Measurements from ENCODE around the gene DRAXIN.

DRAXIN gene

DNA sequence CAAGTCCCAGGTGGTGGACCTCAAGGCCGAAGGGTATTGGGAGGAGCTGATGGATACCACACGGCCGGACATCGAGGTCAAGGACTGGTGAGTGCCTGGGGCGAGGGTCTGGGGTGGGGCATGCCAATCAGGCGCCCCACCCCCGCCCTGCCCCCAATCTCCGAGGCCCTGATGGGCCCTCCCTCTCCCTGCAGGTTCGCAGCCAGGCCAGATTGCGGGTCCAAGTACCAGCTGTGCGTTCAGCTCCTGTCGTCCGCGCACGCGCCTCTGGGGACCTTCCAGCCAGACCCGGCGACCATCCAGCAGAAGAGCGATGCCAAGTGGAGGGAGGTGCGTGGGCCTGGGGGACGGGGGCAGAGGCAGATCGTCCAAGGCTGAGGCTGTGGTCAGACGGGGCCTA lies 33.0 kb upstream of the DRAXIN start:
- no peak for DNase-seq

GRCh38 chr1:11659748-11660147 lies 31.8 kb upstream of the DRAXIN start:
- DNase-seq: no peak

- DNase-seq: no peak
Measured at GRCh38 chr1:11661103-11661502, 30.4 kb upstream of the DRAXIN start.

GRCh38 chr1:11664336-11665065 lies 27.0 kb upstream of the DRAXIN start:
- no peak for DNase-seq

DNA sequence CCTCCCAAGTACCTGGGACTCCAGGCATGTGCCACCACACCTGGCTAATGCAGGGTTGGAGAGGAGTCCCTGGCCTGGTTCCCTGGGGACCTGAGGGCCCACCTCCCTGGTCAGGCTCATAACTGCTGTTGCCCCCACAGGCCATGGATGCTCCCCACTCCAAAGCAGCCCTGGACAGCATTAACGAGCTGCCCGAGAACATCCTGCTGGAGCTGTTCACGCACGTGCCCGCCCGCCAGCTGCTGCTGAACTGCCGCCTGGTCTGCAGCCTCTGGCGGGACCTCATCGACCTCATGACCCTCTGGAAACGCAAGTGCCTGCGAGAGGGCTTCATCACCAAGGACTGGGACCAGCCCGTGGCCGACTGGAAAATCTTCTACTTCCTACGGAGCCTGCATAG lies 23.0 kb upstream of the DRAXIN start:
- DNase-seq: no peak

- DNase-seq: no peak
Measured at GRCh38 chr1:11670747-11671146, 20.8 kb upstream of the DRAXIN start.

DNA sequence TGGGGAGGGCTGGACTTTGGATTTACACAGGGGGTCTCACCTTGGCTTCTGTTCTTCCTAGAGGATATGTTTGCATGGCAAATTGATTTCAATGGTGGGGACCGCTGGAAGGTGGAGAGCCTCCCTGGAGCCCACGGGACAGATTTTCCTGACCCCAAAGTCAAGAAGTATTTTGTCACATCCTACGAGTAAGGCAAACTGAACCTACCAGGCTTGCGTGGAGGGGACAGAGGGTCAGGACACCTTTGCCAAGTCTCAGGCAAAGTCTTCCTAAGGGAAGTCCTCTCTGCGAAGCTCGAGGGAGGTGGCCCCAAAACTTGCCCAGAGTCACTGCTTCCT lies 20.3 kb upstream of the DRAXIN start:
- DNase-seq: no peak

DNA sequence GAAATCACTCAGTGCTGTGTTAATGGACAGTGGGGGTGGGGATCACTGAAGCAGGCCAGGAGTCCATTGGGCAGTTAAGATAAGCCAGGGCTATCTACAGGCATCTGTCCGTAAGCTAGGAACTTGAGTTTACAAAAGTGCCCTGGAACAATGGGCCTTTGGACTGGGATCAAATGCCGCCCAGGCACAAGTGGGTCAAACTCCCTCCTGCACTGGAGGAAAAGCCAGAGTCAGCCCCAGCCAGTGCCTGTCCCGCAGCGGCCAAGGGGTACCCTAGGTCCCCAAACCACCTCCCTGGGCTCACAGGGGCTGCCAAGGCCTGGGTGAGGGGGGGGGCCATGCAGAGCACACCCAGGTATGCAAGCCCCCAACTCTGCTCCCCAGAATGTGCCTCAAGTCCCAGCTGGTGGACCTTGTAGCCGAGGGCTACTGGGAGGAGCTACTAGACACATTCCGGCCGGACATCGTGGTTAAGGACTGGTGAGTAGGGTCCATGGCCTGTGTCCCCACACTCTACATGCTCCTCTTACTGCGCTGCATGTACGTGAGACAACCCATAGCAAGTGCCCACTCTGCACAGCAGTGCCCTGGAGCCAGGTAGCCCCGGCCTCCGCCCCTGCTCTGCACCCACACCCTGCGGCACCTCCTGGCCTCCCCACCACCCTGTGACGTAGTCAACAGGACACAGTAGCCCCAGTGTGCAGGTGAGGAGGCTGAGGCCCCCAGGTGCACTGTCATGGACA lies 19.8 kb upstream of the DRAXIN start:
- no peak for DNase-seq

GRCh38 chr1:11673089-11673769 lies 18.3 kb upstream of the DRAXIN start:
- DNase-seq: no peak

GRCh38 chr1:11674488-11674887 lies 17.0 kb upstream of the DRAXIN start:
- DNase-seq: no peak

DNA sequence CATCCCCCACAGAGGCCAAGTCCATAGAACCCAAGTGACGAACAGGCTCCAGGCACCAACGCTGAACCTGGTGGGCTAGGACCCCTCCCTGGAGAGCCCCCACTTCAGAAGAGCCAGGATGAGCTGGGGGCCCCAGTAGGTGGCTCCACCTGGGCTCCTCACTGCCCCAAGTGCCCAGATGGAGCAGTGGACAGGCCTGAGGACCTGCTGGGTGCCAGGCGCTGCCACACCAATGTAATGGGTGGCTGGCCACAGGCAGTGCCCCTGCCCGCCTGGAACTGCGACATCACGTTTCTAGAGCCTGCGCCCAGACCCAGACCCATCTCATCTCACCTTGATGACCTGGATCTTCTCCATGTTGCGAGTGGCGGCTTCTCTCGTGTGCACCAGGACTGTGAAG lies 16.2 kb upstream of the DRAXIN start:
- no peak for DNase-seq

- no peak for DNase-seq
Measured at GRCh38 chr1:11676386-11677103, 15.0 kb upstream of the DRAXIN start.

DNA sequence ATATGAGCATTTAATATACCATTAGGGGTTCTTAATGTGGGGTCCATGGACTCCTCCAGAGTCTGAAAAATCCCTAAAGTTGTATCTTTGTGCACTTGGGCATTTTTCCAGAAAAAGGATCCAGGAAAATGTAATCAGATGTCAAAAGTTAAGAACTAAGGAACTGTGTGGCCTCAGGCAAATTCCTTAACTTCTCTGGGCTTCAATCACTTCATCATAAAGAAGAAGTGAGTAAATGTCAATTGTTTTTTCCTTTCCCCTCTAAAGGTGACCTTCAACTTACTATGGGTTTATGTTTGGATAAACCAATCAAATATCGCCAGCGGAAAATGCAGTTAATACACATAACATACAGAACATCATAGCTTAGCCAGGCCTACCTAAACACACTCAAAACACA lies 13.1 kb upstream of the DRAXIN start:
- DNase-seq: no peak

DNA sequence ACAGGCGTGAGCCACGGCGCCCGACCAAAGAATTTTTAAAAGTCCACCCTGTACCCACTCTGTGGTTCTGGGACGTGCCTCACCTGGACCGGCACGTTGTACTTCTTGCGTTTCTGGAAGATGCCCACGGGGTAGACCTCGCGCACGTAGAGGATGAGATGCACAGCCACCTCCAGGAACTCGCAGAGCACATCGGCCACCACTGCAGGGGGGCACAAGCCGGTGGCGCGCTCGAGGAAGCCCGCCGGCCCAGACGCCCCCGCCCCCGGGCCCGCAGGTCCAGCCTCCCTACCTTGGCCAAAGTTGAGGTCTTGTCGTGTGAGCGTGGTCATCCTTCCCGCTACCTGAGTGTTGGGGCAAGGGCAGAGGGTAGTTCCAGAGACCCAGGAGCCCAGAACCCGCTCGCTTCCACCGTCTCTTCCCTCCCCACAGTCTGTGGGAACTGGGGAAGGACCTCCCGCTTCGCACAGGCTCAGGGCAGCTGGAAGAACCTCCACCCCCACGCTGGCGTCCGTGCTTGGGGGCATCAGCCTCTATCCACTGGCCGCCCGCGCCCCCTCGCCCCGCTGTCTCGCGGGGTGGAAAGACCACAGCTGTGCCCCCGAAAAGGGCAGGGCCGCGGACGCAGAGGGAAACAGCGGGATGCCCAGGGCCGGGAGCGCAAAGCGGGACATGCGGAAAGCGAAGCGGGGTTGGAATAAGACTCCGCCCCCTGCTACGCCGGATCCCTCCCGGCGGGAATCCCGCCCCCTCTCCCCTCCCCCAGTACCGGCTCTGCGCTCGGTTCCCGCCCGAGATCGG lies 11.0 kb upstream of the DRAXIN start:
- peak; percentile 59 for DNase-seq

DNA sequence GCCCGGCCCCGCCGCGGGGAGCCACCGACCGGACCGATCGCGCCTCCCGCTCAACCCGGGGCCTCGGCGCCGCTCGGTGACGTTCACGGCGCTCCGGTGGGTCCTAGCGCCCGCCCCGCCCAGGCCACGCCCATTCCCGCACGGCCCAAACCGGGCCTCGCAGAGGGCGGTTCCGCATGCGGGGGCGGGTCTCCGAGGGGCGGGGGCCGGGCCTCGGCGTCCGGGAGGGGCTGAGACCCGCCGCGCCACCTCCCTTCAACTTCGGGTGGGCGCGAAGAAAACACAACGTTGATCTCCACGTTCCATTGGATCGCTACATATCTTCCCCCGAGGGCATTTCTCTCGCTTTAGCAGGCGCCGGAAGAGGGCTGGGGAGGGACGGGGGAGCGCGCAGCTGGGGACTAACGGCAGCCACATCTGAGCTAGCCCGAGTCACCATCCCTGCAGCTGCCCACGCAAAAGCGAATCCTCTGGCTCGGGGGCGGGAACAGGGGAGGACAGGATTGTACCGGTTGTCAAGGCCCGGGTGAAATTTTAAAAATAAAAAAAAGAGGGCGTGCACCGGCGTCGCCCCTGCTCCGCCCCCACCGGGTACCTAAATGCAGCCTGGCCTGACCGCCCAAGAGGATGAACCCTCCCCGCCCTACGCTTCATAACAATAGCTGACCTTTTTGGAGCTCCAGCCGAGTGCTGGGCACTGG lies 10.3 kb upstream of the DRAXIN start, which contains the start of gene MAD2L2:
TSS of gene MAD2L2 (minus strand) at position 78 of the 701 bp plus-strand sequence. CDS start 547 bp downstream, outside the sequence.
- DNase-seq: peak; percentile 93

DNA sequence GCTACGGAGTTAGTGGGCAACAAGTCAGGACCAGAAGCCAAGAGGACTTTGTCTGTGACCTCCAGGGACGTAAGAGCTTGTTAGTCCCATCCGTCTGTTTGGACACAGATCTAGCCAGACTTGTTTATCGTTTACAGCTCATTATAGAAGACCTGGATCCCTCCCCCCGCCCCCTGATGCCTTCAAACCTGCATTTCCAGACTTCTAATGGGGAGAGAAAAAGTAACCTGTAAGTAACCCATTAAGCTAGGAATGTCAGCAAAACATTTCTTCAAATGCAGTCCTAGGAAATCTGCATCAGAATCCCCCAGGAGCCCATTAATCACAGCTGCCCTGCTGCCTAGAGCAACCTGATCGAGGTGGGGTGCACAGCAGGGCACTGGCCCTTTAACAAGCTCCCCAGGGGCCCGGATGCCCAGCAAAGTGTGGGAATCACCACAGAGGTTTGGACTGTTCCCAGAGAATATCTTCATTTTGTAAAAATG lies 9.2 kb upstream of the DRAXIN start:
- no peak for DNase-seq

GRCh38 chr1:11682799-11683198 lies 8.7 kb upstream of the DRAXIN start:
- no peak for DNase-seq

DNA sequence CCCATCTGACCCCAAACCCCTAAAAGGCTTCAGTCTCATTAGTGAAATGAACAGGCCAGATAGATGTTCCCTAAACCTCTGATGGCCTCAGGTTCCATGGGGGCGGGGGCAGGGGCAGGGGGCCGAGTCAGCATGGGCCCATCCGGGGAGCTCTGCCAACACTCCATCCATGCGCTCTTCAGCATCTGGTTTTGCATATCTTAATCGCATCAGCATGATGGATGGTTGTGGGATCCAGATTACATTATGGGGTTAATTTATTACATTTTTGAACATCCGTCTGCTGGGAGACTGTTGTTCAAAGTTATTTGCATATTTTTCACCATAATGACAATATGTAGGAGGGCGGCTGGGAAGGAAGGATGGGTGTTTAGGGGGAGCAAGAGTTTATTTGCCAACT lies 7.4 kb upstream of the DRAXIN start:
- no peak for DNase-seq

DNA sequence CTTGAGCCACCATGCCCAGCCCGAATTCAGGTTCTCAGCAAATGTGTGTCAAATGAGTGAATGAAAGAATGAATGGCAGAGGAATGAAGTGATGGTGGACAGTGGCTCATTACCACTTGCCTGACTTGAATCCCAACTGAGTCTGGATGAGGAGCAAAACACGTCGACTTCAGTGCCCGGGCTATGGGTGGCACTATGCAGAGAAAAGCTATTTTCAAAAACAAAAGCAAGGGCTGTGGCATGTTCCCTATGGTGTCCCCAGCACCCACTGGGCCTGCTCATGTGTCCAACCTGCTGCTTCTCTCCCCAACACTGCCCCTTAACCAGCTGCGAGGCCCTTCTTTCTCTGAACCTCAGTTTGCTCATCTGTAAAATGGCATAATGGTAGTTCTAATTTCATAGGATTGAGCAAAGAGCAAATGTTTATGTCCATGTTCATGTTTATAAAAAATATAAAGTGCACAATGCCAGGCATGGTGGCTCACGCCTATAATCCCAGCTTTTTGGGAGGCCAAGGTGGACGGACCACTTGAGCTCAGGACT lies 6.2 kb upstream of the DRAXIN start:
- no peak for DNase-seq

GRCh38 chr1:11688506-11688905 lies 3.0 kb upstream of the DRAXIN start:
- no peak for DNase-seq
